Right atrium auricular region (tissue), 2 donors: ENCODE measurements around the gene PIM3. TPM values are rescaled to one million over a fixed set of nuclear protein-coding genes. Genes with fewer than 3 reads are reported as not detected.

Source experiments
- DNase-seq: peaks from one replicate; pipeline ENCODE4 v3.0.0-alpha.2; 2019; ENCODE audit warnings: low spot score
- H3K27ac ChIP-seq, 2 donors: fragments of 200-600 bp; sonication (generic); 1 replicate in 1 of 2; 2 replicates in 1 of 2; pipeline ENCODE4 v1.5.1; 2016 to 2019
- H3K27me3 ChIP-seq, 2 donors: fragments of 200-600 bp; sonication (generic); one replicate each; pipeline versions ENCODE4 v1.5.1 to v1.6.0; 2017 to 2019
- H3K36me3 ChIP-seq: fragments of 200-600 bp; sonication (generic); one replicate; pipeline ENCODE4 v1.5.1; 2016
- H3K4me1 ChIP-seq, 2 donors: fragments of 200-600 bp; sonication (generic); one replicate each; pipeline versions ENCODE4 v1.5.1 to v1.6.0; 2017 to 2019
- H3K4me3 ChIP-seq, 2 donors: fragments of 200-600 bp; sonication (generic); 1 replicate in 1 of 2; 2 replicates in 1 of 2; pipeline ENCODE4 v1.5.1; 2017 to 2019; ENCODE audit warnings: mild to moderate bottlenecking in 1 of 2, moderate library complexity in 1 of 2
- H3K9me3 ChIP-seq, 2 donors: fragments of 200-600 bp; sonication (generic); one replicate each; pipeline ENCODE4 v1.5.1; 2019
- total RNA-seq, 2 donors: library from RNA; depleted of rRNA; stranded (reverse); fragments of >200 nt; gene quantifications; one replicate each; pipeline ENCODE4 v1.1.0, GENCODE V29; 2016
- TF ChIP-seq, protein P1 (sequence below), 2 donors: fragments of 200-600 bp; sonication (generic); IDR thresholded peaks; one replicate each; pipeline ENCODE4 v1.5.1; 2019; ENCODE audit warnings: antibody characterized with exemption in 2 of 2

Gene PIM3
- total RNA-seq, 2 donors from 2014 or later: 64.5 to 66.9 TPM

DNA sequence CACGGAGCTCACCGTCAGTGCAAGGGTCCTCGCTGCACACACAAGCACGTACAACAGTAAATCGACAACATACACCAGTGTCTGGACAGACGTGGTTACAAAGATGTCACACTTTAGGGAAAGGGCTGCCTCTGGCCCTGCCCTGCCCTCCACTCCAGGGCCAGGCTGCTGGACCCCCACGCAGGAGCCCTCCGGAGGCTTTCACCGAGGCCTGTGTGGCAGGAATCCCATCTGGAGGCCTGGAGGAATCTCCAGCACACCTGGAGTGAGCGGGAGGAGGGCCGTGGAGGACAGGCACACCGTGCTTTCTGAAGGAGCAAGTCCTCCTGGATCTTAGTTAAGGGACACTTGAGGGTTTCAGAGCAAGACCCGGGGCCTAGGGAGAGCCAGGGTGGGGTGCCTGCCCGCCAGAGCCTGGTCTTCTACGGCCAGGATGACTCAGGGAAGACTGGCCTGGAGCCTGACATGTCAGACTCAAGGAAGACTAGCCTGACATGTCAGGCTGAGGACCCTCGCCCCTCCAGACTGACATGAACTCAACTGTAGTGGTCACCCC, 2.1 kb upstream of the PIM3 start:
- TF ChIP-seq, protein P1, sequence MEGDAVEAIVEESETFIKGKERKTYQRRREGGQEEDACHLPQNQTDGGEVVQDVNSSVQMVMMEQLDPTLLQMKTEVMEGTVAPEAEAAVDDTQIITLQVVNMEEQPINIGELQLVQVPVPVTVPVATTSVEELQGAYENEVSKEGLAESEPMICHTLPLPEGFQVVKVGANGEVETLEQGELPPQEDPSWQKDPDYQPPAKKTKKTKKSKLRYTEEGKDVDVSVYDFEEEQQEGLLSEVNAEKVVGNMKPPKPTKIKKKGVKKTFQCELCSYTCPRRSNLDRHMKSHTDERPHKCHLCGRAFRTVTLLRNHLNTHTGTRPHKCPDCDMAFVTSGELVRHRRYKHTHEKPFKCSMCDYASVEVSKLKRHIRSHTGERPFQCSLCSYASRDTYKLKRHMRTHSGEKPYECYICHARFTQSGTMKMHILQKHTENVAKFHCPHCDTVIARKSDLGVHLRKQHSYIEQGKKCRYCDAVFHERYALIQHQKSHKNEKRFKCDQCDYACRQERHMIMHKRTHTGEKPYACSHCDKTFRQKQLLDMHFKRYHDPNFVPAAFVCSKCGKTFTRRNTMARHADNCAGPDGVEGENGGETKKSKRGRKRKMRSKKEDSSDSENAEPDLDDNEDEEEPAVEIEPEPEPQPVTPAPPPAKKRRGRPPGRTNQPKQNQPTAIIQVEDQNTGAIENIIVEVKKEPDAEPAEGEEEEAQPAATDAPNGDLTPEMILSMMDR (IDR thresholded peaks at IDR 0.05): no peak
- H3K9me3 ChIP-seq: no peaks in the 10 kb centered on the region
- peak overlapping the region; percentile 7 to 98 for H3K27ac ChIP-seq
- no peak overlapping the region for H3K4me3 ChIP-seq
- peaks cover 20% of the 10 kb centered on the region for H3K36me3 ChIP-seq
- H3K27me3 ChIP-seq: no peaks in the 10 kb centered on the region
- DNase-seq: no peak
- H3K4me1 ChIP-seq: peaks cover 0 to 57% of the 10 kb centered on the region in 2 donors

DNA sequence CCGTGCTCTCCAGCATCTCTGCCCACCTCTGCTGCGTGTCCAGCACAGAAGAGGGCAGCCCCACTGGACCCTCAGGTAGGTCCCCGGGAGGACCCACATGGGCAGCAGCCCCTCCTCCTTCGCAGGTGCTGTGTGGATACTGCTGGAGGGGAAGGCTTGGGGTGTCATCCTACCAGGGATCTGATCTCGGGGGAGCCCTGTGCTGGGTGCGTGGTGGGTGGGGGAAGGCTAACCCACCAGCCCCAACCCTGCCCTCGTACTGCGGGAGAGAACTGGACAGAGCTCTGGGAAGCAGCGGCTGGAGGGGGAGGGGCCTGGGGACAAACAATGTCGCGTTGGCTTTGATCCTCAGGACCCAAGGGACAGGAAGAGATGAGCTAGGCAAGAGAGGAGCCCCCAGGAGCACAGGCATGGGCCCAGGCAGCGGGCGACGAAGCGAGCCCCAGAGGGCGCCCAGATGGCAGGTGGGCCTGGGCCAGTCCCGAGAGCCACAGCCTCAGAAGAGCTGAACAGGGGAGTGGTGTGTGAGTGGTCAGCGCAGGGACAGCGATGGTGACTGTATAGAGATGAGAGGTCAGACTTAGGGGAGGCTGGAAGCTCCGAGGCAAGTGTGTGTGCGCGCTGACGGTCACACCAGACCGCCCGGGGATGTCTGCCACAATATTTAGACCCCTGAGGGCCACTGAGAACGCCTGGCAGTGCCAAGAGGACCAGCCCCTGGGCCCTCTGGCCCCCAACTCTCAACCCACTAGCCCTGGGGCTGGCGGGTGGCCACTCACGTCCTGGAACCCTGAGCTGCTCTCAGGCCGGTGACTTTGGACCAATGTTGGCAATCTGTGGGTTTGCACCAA, 1.4 kb upstream of the PIM3 start:
- Histone ChIP-seq H3K4me1 (peaks cover 0 to 57% of the 10 kb centered on the region in 2 donors), H3K4me3 (peak overlapping the region; percentile 80 to 83), H3K27ac (peak overlapping the region; percentile 96 to 98), H3K9me3 (no peaks in the 10 kb centered on the region), H3K27me3 (no peaks in the 10 kb centered on the region), H3K36me3 (peaks cover 27% of the 10 kb centered on the region)
- DNase-seq: no peak
- TF ChIP-seq, protein P1 (IDR thresholded peaks at IDR 0.05): no peak

DNA sequence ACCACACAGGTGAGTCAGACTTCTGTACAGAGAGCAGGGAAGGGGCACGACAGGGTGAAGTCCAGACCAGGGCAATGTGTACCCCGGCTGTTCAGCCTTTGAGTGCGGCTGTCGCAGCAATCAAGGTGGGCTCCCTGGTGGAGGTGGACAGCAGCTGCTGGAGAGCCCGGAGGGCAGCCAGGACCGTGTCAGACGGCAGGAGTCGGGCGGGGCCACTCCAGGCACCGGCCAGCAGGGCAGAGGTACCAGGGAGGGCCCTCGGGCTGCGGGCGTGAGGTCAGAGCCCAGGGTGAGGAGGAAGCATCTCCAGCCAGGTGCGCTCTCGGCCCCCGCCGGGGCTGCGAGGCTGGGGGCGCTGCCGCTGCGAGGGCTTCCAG, 802 bp upstream of the PIM3 start:
- TF ChIP-seq, protein P1 (IDR thresholded peaks at IDR 0.05): no peak
- H3K4me1 ChIP-seq: peaks cover 0 to 57% of the 10 kb centered on the region in 2 donors
- no peaks in the 10 kb centered on the region for H3K9me3 ChIP-seq
- H3K36me3 ChIP-seq: peaks cover 30% of the 10 kb centered on the region
- H3K4me3 ChIP-seq: peak overlapping the region; percentile 80 to 83
- H3K27ac ChIP-seq: peak overlapping the region; percentile 96 to 98
- no peaks in the 10 kb centered on the region for H3K27me3 ChIP-seq
- DNase-seq: no peak

DNA sequence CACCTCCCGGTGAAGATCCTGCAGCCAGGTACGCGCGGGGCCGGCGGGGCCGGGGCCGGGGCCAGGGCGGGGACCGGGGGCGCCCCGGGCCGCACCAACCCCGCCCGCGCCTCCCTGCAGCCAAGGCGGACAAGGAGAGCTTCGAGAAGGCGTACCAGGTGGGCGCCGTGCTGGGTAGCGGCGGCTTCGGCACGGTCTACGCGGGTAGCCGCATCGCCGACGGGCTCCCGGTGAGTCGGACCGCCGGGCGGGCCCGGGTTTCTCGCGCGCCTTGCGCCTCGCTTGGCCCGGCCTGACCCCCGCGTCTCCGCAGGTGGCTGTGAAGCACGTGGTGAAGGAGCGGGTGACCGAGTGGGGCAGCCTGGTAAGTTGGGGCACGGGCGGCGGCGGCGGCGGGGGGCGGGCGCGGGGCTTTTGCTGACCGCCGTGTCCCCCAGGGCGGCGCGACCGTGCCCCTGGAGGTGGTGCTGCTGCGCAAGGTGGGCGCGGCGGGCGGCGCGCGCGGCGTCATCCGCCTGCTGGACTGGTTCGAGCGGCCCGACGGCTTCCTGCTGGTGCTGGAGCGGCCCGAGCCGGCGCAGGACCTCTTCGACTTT, 531 bp downstream of the PIM3 start:
- Histone ChIP-seq H3K4me1 (peaks cover 0 to 60% of the 10 kb centered on the region in 2 donors), H3K9me3 (no peaks in the 10 kb centered on the region), H3K27me3 (no peaks in the 10 kb centered on the region), H3K4me3 (peak overlapping the region; percentile 80 to 83), H3K27ac (peak overlapping the region; percentile 96 to 98), H3K36me3 (peaks cover 30% of the 10 kb centered on the region)
- TF ChIP-seq, protein P1 (IDR thresholded peaks at IDR 0.05): no peak
- DNase-seq: no peak

DNA sequence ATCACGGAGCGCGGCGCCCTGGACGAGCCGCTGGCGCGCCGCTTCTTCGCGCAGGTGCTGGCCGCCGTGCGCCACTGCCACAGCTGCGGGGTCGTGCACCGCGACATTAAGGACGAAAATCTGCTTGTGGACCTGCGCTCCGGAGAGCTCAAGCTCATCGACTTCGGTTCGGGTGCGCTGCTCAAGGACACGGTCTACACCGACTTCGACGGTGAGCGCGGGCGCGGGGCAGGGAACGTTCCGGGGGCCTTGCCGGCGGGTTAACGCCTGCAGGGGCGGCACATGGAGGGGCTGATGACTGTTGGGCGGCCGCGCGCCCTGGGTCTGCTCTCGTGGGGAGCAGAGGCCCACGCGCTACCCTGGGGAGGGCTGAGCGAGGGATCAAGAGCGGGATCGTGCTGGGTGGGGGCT, 1.0 kb downstream of the PIM3 start:
- H3K4me3 ChIP-seq: peak overlapping the region; percentile 80 to 83
- H3K9me3 ChIP-seq: no peaks in the 10 kb centered on the region
- peaks cover 0 to 61% of the 10 kb centered on the region in 2 donors for H3K4me1 ChIP-seq
- no peaks in the 10 kb centered on the region for H3K27me3 ChIP-seq
- TF ChIP-seq, protein P1 (IDR thresholded peaks at IDR 0.05): no peak
- peaks cover 30% of the 10 kb centered on the region for H3K36me3 ChIP-seq
- H3K27ac ChIP-seq: peak overlapping the region; percentile 96 to 98
- no peak for DNase-seq
